A673 (cell line): ENCODE measurements around the gene FBXL2.

Experiments
- CTCF ChIP-seq: fragments of 300-800, 200-600 bp; sonication (generic); conservative IDR thresholded peaks from 2 replicates; pipeline ENCODE4 v1.5.1; 2017; ENCODE audit warnings: low read depth, mild to moderate bottlenecking, antibody characterized with exemption, low read length, moderate library complexity, mixed read lengths
- EZH2 ChIP-seq: fragments of 200-600 bp; sonication (generic); IDR thresholded peaks from 2 replicates; pipeline ENCODE4 v1.6.1; 2017; ENCODE audit warnings: borderline replicate concordance, low read depth, mild to moderate bottlenecking, mixed read lengths, antibody characterized with exemption, low read length; ENCODE audit not compliant: poor library complexity, severe bottlenecking

- TF ChIP-seq CTCF (no peak), EZH2 (no peak)
These were observed 41.2 kb upstream of the FBXL2 start for GRCh38 chr3:33236005-33236404.
